ENCODE data around the gene NAGLU.

Gene NAGLU

GRCh38 chr17:42527932-42528331 lies 8.1 kb upstream of the NAGLU start:
- Histone ChIP-seq H3K79me2 (ENCODE audit: low read length) (no peaks in the 10 kb centered on the region), H4K20me1 (ENCODE audit: insufficient read depth, low read length) (no peaks in the 10 kb centered on the region), H2AFZ (ENCODE audit: low read depth, low read length) (no peak overlapping the region), H3K4me2 (ENCODE audit: low read length) (no peak overlapping the region), H3K4me3 (ENCODE audit: low read length) (no peak overlapping the region), H3K27me3 (ENCODE audit: low read depth, low read length) (no peaks in the 10 kb centered on the region), H3K36me3 (replicated peaks; ENCODE audit: low read depth, low read length) (no peaks in the 10 kb centered on the region), H3K9me3 (ENCODE audit: insufficient read depth, low read length) (no peaks in the 10 kb centered on the region), H3K4me1 (ENCODE audit: low read length) (peaks cover 34% of the 10 kb centered on the region), H3K9ac (ENCODE audit: low read length) (no peak overlapping the region), H3K27ac (ENCODE audit: low read length) (no peak overlapping the region)
- TF ChIP-seq CTCF (IDR thresholded peaks at IDR 0.05; ENCODE audit: low read depth, low read length) (no peak), EZH2phosphoT487 (IDR thresholded peaks at IDR 0.05; ENCODE audit: low read depth) (no peak)

- H3K9ac ChIP-seq (ENCODE audit: low read length), result no peak overlapping the region
- no peaks in the 10 kb centered on the region for H3K79me2 ChIP-seq (ENCODE audit: low read length)
- H3K4me2 ChIP-seq (ENCODE audit: low read length), result no peak overlapping the region
- no peaks in the 10 kb centered on the region for H4K20me1 ChIP-seq (ENCODE audit: insufficient read depth, low read length)
- H3K36me3 ChIP-seq (replicated peaks; ENCODE audit: low read depth, low read length), result no peaks in the 10 kb centered on the region
- no peak for TF ChIP-seq CTCF (IDR thresholded peaks at IDR 0.05; ENCODE audit: low read depth, low read length)
- TF ChIP-seq EZH2phosphoT487 (IDR thresholded peaks at IDR 0.05; ENCODE audit: low read depth), result no peak
- no peak overlapping the region for H2AFZ ChIP-seq (ENCODE audit: low read depth, low read length)
- no peaks in the 10 kb centered on the region for H3K27me3 ChIP-seq (ENCODE audit: low read depth, low read length)
- no peak overlapping the region for H3K27ac ChIP-seq (ENCODE audit: low read length)
- H3K9me3 ChIP-seq (ENCODE audit: insufficient read depth, low read length), result no peaks in the 10 kb centered on the region
- no peak overlapping the region for H3K4me3 ChIP-seq (ENCODE audit: low read length)
- peaks cover 32% of the 10 kb centered on the region for H3K4me1 ChIP-seq (ENCODE audit: low read length)
Observed at GRCh38 chr17:42529061-42529460, 7.0 kb upstream of the NAGLU start.

GRCh38 chr17:42530952-42531454 lies 5.0 kb upstream of the NAGLU start:
- Histone ChIP-seq H3K27ac (ENCODE audit: low read length) (no peak overlapping the region), H3K9ac (ENCODE audit: low read length) (no peak overlapping the region), H3K4me3 (ENCODE audit: low read length) (no peak overlapping the region), H3K4me1 (ENCODE audit: low read length) (peaks cover 38% of the 10 kb centered on the region), H2AFZ (ENCODE audit: low read depth, low read length) (no peak overlapping the region), H3K4me2 (ENCODE audit: low read length) (no peak overlapping the region), H3K36me3 (replicated peaks; ENCODE audit: low read depth, low read length) (no peaks in the 10 kb centered on the region), H3K9me3 (ENCODE audit: insufficient read depth, low read length) (no peaks in the 10 kb centered on the region), H3K27me3 (ENCODE audit: low read depth, low read length) (no peaks in the 10 kb centered on the region), H3K79me2 (ENCODE audit: low read length) (no peaks in the 10 kb centered on the region), H4K20me1 (ENCODE audit: insufficient read depth, low read length) (no peaks in the 10 kb centered on the region)
- TF ChIP-seq EZH2phosphoT487 (IDR thresholded peaks at IDR 0.05; ENCODE audit: low read depth) (no peak), CTCF (IDR thresholded peaks at IDR 0.05; ENCODE audit: low read depth, low read length) (no peak)

GRCh38 chr17:42531455-42532354 lies 4.3 kb upstream of the NAGLU start:
- Histone ChIP-seq H3K36me3 (replicated peaks; ENCODE audit: low read depth, low read length) (no peaks in the 10 kb centered on the region), H3K9ac (ENCODE audit: low read length) (peak overlapping the region; percentile 69), H3K4me2 (ENCODE audit: low read length) (peak overlapping the region; percentile 86), H3K27ac (ENCODE audit: low read length) (no peak overlapping the region), H3K4me1 (ENCODE audit: low read length) (peaks cover 38% of the 10 kb centered on the region), H3K79me2 (ENCODE audit: low read length) (peaks cover 6% of the 10 kb centered on the region), H3K27me3 (ENCODE audit: low read depth, low read length) (no peaks in the 10 kb centered on the region), H3K9me3 (ENCODE audit: insufficient read depth, low read length) (no peaks in the 10 kb centered on the region), H3K4me3 (ENCODE audit: low read length) (peak overlapping the region; percentile 80), H2AFZ (ENCODE audit: low read depth, low read length) (peak overlapping the region; percentile 85), H4K20me1 (ENCODE audit: insufficient read depth, low read length) (no peaks in the 10 kb centered on the region)
- TF ChIP-seq CTCF (IDR thresholded peaks at IDR 0.05; ENCODE audit: low read depth, low read length) (peak; percentile 29; the same call in 1 of the 2 replicates), EZH2phosphoT487 (IDR thresholded peaks at IDR 0.05; ENCODE audit: low read depth) (no peak)

Measured in OCI-LY3 (cell line).